HG03045 (cell line): ENCODE measurements around the gene CNTNAP2.

Source experiments
- ATAC-seq: cut with Tn5 transposase; IDR thresholded peaks from one replicate; pipeline ENCODE4 v1.9.1; 2021; ENCODE audit warnings: mild to moderate bottlenecking, moderate library complexity; ENCODE audit not compliant: unreplicated experiment

Gene CNTNAP2

DNA sequence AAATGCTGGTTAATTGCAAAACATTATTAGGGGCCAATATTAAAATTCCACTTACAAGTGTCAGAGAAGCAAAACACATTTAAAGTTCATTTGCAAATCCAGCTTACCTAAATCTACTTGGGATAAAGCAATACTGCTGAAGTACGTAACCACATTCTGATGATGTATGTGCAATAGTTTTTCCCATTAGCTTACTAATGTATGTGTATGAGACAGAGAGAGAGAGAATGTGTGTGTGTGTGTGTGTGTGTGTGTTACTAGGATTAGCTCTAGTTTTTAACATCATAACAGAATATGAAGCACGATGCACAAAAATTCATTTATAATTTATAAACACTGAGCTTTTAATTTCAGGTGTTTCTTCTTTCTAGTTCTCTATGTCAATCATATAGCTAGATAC lies 1399.8 kb downstream of the CNTNAP2 start:
- ATAC-seq: no peak

DNA sequence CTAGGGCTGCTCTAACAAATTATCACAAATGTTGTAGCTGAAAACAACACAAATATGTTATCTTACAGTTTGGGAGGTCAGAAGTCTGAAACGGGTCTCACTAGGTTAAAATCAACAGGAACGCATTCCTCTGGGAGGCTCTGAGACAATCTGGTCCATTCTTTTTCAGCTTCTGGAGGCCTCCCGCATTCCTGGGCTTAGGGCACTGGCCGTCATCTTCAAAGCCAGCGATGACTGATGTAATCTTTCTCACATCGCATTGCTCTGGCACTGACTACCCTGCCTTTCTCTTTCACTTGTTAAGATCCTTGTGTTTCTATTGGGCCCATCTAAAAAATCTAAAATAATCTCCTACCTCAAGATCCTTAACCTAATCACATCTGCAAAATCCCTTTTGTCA lies 1402.5 kb downstream of the CNTNAP2 start:
- no peak for ATAC-seq

DNA sequence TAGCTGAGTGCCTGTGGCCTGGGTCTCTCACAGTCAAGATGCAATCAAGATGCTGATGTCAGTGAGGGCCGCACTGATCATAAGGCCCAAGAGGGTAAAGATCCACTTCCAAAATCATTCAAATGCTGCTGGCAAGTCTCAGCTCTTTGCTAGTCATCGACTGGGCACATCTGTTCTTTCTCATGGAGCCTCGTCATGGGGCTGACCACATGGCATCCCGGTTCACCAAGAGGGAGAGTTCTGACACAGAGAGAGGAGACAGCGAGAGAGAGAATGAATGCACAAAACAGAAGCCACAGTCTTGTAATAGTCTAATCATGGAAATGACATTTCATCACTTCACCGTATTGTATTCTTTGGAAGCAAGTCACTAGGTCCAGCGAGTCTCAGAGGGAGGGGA lies 1406.5 kb downstream of the CNTNAP2 start:
- ATAC-seq: no peak

DNA sequence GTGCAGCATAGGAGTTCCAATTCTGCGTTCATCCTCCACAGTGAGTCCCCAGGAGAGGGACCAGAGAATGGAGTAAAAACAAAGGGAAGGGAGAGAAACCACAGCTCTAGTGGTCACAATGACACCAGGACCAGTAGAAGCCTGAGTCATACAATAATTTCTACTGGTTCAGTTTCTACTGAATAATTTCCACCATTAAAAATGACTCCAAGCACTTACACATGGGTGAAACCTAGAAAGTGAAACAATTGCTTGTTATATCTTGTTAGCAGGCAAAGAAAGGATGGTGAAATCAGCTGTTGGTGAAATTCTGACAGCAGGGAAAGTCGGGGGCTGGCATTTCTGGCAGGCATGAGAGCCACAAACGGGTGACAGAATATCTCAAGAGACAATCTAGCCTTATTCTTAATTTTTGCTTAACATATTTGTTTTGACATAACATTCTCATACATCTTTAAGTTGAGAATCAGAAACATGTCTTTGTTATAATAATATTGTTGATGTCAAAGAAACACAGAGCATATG lies 1408.2 kb downstream of the CNTNAP2 start:
- ATAC-seq: no peak

DNA sequence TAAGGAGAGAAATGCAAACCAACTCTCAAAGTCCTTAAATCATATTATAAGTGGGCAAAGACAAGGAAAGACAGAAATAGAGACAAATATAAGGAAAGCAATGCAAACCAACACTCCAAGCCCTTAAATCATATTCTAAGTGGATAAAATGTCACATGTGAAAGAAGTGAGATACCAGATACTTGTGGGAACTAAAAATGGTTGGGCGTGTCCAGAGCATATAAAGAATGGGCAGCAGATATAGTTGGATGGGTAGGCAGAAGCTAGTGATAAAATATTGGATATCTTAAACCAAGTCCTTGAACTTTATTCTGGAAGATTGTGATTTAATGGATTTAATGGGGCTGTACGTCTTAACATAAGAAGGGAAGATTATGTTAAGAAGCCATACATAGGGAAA lies 1408.7 kb downstream of the CNTNAP2 start:
- no peak for ATAC-seq

DNA sequence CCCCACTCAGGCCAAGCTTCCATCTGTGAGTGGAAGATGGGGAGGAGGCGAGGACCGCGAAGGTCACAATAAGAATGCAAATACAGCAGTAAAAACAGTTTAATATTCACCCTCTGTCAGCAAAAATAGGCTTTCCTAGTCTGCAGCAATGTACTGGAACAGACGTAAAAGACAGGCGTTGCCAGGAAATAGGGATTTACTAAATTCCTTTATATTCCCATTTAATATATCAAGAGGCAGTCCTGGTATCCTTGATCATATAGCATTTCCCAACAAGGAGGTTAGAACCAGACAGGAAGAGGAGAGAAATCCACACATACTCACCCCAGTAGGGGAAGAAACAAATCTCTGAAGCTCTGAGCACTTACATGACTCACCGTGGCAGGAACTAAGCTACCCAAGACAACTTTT lies 1419.1 kb downstream of the CNTNAP2 start:
- no peak for ATAC-seq

DNA sequence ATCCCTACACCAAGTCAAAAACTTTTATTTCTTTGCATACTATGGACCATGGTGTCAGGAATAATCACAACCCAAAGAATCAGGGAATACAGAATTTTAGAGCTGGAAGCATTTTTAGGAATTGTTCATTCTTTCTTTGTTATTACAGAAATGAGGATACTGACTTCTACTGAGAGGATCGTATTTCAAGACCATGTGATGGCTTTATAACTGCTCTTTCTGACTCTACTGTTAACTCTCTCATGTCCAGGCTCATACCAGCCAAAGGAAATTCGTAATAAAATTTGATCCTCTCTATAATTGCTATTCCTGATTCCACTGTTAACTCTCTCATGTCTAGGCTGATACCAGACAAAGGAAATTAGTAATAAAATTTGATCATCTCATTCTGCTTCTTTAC lies 1423.1 kb downstream of the CNTNAP2 start:
- no peak for ATAC-seq

DNA sequence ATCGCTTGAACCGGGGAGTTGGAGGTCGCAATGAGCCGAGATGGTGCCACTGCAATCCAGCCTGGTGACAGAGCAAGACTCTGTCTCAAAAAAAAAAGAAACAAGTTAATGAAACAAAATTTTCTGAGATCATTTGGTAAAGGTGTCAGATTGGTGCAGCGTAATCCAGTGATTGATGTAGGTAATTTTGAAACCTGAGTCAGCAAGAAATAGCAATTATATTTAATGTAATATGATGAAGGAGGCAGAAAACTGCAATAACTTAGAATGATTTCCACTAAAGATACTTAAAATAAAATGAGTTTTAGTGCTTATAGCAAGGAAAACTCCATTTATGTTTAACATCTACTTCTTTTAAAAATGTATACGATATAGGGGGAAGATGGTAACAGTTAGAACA lies 1424.1 kb downstream of the CNTNAP2 start:
- no peak for ATAC-seq

DNA sequence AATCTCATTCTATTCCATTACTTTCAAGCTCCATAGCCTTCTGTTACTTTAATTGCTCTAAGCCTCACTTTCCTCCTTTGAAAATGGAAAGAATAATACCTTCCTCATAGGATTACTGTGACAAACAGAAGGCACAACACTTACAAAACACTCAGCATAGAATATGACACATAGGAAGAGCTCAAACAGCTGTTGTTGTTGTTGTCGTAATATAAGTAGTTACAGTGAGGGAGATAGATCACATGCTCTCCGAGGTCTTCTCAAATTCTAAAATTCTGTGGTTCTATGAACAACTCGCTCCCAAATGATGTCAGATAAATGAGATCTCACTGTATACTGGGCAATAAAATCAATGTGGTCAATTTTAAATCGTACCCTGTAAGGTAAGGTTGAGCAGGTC lies 1424.7 kb downstream of the CNTNAP2 start:
- ATAC-seq: no peak

DNA sequence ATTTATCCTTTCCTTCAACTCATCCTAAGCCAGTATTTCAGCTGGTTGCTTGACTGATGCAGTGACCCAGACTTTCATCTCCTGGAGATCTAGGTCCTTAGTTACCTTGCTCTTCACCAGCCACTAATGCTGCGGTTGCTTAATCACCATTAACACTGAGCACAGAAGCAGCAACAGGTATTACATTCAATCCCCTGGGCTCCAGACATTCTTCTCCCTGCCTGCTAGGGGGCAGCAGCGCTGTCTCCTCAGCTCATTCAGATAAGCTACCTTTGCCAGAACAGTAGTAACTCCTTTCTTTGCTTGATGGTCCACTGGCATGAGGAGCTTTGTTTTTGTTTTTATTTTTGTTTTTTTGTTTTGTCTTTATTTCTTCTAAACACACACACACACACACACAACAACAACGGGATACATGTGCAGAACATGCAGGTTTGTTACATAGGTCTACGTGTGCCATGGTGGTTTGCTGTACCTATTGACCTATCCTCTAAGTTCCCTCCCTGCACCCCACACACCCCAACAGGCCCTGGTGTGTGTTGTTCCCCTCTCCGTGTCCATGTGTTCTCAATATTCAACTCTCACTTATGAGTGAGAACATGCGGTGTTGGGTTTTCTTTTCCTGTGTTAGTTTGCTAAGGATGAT lies 1430.8 kb downstream of the CNTNAP2 start:
- ATAC-seq: no peak

DNA sequence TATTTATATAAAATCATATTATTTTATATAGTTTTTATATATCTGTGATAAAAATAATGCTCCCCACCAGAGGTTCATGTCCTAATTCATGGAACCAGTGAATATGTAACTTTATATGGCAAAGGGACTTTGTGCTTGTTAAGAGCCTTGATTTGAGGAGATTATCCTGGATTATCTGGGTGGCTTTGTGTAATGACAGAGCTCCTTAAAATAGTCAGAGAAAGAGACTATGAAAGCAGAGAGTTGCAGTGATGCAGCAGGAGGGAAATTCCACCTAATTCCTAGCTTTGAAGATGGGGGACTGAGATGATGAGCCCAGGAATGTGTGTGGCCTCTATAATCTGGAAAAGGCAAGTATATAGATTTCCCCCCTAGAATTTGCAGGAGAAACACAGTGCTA lies 1439.7 kb downstream of the CNTNAP2 start:
- ATAC-seq: no peak

DNA sequence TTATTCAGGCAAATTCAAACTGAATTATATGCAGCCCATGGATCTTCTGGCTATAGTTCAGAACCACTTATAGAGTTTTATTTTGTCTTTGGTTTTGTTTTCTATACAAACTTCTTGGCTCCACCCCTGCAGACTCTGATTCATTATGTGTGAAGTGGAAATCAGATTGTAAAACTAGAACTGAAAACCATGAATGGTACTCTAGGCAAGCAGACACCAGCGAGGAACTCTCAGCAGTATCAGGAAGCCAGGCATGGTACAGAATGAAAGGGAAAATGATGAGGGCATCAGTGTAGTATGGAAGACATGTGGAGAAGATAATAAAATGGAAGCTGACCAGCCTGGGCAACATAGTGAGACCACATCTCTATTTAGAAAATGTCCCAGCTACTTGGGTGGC lies 1447.1 kb downstream of the CNTNAP2 start:
- no peak for ATAC-seq

DNA sequence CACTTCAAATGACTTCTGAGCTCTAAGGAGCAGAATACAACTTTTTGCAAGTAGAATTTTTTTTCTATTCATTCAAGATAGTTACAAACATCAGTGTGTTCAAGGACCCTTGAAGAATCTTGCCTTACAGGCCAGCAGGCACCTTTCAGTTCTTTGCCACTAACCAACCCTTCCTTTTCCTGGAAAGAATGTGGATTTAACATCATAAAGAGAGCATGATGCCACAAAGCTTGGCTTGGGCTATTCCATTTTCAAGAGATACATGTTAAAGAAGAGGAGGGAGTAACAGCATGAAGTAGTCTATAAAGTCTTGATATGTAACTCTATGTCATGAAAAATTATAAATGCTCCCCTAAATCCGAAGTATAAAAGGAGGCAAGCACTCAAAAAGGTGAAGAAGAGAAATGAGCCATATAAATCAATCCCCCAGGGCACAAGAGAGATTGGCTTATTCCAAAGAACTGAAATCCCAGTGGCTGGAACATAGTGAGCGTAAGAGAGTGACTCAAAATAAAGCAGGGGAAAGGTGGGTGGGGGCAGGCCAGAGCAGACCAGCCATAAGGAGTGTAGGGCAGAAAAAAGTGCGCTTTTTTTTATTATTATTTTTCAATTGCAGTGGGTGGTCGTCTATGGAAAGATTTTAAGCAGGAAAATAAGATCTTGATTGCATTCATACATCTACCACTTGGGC lies 1448.3 kb downstream of the CNTNAP2 start:
- ATAC-seq: no peak

DNA sequence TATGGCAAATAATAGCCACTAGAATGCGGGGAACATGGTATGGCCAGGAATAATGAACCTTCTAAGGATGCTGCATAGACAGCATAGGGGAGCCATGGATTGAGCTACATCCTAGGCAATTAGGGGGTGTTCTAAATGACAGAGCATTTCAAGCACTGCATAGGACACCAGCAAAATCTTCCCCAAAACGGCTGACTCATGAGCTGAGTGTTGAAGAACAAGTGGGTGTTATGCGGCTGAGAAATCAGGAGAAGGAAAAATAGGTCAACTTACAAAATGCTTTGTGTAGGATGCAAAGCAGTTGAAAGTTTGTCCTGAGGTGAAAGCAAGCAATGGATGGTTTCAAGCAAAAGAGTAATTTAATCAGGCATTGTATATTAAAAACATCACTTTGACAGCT lies 1450.4 kb downstream of the CNTNAP2 start:
- ATAC-seq: no peak

DNA sequence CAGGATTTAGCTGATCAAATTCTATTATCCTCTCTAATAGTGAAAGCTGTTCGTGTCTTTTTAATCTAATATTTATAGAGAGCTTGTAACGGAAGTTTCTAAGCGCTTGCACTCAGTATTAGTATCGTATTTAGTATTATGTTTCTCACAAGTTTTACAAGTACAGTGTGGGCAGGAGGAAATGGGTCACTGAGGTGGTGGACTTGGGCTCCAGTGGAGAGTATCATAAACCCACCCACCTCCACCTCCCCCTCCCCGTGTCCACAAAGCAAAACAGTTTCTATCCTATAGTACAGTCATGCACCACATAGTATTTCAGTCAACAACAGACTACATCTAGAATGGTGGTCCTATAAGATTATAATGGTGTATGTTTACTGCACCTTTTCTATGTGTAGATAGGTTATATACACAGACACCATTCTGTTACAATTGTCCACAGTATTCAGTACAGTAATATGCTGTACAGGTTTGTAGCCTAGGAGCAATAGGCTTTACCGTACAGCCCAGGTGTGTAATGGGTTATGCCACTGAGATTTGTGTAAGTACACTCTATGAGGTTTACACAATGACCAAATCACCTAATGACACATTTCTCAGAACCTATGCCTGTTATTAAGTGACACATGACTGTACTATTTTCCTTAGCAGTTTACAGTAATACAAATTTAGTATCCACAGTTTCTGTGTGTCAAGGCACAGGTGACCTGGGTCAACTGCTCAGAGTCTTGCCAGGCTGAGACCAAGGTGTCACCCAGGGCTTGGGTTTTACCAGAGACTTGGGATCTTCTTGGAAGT lies 1452.7 kb downstream of the CNTNAP2 start:
- no peak for ATAC-seq

DNA sequence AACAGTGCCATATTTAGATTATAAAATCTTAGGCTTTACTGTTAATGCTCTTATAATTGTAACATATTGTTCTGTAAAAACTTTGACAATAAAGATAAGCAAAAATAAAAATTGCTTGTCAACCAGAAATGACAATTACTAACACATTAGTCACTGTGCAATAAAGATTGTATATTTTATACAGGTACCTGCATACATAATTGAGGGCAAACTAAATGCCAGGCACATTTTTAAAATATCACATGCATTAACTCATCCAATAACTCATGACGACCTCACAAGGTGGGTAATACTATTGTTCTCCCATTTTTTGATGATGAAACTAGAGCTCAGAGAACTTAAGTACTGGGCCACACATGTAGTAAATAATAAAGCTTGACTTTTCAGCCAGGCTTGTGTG lies 1453.8 kb downstream of the CNTNAP2 start:
- no peak for ATAC-seq

DNA sequence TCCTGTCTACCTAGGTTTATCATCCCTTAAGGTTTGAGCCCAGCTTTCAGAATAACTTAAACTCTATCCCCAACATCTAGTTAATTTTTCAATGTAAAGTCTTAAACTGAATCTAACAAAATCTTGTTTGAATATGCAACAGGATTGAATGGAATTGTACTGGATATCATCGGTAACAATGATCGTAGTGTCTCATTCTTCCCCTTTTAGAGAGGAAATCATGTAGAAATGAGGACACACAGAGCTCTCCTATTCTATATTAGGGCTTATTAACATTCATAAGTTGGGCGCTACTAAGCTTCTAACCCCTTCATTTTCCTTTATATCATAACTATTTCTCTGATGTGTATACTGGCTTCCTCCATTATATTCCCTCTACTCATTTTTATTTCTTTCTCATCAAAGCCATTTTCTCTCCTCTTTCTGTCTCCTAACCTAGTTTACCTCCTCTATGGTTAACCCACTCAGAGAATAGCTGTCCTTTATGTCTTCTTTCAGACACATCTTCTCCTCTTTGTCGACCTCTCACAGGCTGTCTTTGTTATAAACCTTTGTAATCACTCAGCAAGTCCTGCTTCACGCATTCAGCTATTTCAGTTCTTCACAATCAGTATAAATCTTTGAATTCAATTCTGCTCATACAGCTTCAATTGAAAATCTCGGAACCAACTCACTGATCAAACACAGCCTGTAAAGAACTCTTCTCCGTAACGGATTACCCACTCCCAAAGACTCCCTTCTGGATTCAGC lies 1455.0 kb downstream of the CNTNAP2 start:
- ATAC-seq: no peak

DNA sequence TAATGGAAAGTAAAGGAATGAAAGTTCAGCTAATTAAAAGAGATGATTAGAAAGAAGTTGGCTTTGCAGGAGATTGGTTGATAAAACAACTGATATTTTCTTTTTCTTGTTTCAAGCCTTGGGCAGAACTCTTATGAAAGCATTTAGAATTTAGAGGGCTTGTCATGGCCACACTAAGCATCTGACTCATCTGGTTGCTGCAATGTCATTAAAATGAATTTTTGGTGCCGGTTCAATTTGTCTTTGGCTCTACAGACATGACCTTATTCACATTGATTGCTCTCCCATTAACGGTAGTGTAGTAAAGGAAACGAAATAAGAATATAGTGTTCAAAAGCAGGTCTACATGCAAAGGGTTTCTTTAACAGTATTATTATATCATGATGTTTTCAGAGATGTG lies 1461.6 kb downstream of the CNTNAP2 start:
- no peak for ATAC-seq

DNA sequence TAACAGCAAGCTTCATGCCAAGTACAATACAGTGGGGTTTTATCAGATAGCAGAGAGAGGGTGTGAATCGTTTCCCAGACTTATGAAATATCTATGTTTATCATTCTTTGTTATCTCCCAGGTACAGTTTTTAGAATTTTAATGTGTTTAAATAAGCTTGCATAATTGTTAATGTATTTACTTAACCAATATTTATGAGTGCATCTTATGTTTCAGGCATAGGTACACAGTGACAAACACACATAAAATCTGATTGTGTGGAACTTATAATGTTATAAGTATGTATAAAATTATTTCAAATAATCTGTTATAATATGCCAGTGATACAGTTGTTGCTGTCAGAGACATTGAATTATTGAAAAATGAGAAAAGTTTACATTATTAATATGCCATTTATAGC lies 1462.5 kb downstream of the CNTNAP2 start:
- no peak for ATAC-seq

DNA sequence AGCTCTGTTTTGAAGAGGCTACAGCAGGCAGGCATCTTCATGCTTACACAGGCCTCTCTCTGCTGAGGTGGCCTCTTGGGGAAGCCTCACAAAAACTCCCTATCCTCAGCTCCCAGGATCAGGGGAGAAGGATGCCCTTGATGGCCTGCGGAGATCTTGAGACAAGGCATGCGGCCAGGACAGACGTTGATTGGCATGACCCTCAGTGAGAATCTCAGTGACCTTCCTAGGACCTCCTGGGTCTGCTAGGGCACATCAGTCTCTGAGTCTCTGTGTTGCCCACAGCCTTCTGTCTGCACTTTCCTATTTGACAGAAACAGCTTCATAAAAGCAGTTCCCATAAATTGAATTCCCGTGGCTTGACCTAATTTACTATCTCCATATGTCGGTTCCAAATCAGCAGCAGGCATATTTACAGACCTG lies 1468.2 kb downstream of the CNTNAP2 start:
- ATAC-seq: no peak

DNA sequence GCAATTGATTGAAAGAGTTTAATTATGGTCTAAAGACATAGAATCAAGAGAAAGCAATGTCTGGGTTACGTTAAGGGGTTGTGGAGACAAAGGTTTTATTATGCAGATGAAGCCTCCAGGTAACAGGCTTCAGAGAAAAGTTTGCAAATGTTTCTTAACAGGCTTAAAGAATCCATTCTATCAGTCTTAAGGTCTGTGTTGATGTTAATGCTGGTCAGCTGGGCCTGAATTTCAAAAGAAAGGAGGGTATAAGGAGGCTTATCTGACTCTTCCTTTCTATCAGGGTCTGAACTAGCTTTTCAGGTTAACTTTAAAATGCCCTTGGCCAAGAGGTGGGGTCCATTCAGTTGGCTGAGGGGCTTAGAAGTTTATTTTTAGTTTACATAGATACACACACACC lies 1469.5 kb downstream of the CNTNAP2 start:
- no peak for ATAC-seq
